ENCODE results near the gene GART.
"Not testable (repeated sequence)": the region's sequence is repeated elsewhere in the genome, so short reads cannot be mapped to it uniquely, and the experiment has no call there.

The GART gene

DNA sequence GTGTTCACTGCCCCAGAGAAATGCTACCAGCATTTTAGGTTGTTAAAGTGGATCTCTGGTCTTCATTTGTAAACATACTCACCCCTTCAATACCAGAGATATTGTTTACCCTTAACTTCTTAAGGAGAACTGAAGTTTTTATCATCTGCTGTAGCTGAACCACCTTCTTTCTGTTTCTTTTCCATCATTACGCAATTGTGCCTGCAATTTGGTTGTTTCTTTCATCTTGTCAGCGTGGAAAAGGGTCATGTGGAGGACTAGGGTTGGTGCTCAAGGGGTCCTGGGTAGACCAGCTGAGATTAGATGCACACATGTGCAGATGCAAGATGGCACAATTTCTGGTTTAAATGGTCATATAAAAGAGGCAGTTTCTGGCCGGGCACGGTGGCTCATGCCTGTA lies 23.0 kb downstream of the GART start:
- H3K4me3 Mint-ChIP-seq, result no peak overlapping the region
- ATAC-seq (replicated peaks), result no peak
- H3K4me1 Mint-ChIP-seq, result peaks cover 0 to 5% of the 10 kb centered on the region in 2 donors
- H3K9me3 Mint-ChIP-seq, result no peaks in the 10 kb centered on the region
- peak overlapping the region; percentile 47 for H3K27ac Mint-ChIP-seq
- peaks cover 40 to 42% of the 10 kb centered on the region in 2 donors for H3K36me3 Mint-ChIP-seq
- H3K27me3 Mint-ChIP-seq, result no peaks in the 10 kb centered on the region
- DNase-seq, result no peak

DNA sequence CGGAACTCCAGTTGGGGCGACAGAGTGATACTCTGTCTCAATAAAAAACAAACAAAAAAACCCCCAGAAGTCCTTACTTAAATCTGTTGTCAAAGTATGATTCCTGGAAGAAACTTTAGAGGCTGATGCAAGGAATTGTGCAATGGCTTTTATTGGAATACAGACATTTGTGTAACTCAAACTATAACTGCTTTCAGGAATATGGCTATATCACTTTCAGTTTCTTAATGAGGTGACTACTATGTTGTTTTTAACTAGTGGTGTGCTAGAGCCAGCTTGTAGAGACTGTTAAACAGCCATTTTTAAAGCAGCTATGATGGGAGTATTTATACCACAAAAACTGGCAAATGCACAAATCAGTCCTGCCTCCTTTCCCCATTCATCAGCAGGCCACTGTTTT lies 27.7 kb downstream of the GART start:
- H3K36me3 Mint-ChIP-seq, result peaks cover 47 to 52% of the 10 kb centered on the region in 2 donors
- H3K4me3 Mint-ChIP-seq, result no peak overlapping the region
- DNase-seq (no peak), ATAC-seq (replicated peaks) (no peak)
- H3K9me3 Mint-ChIP-seq, result no peaks in the 10 kb centered on the region
- peaks cover 0 to 5% of the 10 kb centered on the region in 2 donors for H3K4me1 Mint-ChIP-seq
- no peak overlapping the region for H3K27ac Mint-ChIP-seq
- H3K27me3 Mint-ChIP-seq, result no peaks in the 10 kb centered on the region

DNA sequence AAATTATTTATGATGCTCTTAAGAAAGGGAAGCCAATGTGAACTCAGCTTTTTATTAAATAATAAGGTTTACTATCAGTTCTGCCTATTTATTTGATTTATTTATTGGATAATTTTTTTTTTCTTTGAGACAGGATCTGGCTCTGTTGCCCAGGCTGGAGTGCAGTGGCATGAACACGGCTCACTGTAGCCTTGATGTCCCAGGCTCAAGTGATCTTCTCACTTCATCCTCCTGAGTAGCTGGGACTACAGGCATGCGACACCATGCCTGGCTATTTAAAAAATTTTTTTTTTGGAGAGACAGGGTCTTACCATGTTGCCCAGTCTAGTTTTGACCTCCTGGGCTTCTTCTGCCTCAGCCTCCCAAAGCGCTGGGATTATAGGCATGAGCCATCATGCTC lies 29.4 kb downstream of the GART start:
- Mint-ChIP-seq H3K9me3 (no peaks in the 10 kb centered on the region), H3K36me3 (peaks cover 47 to 56% of the 10 kb centered on the region in 2 donors)

DNA sequence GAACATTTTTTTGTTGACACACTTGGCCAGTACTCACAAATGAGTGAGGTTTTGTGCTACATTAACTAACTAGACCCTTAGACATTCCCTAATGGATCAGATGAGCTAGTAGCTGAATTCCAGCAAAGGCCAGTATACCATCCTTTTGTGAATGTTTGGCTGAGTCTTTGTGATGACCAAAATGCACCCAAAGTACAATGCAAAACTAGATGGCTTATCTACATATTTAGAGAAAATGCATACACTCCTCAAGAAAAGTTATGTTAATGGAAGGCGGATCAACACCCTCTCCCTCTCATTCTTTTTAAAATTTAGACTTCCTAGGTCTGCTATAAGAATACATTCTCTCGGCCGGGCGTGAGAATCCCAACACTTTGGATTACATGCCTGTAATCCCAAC lies 30.3 kb downstream of the GART start:
- DNase-seq (no peak), ATAC-seq (replicated peaks) (no peak)
- Mint-ChIP-seq H3K36me3 (peaks cover 46 to 56% of the 10 kb centered on the region in 2 donors), H3K9me3 (peaks cover 0 to 3% of the 10 kb centered on the region in 2 donors), H3K4me1 (peaks cover 0 to 5% of the 10 kb centered on the region in 2 donors), H3K4me3 (no peak overlapping the region), H3K27me3 (no peaks in the 10 kb centered on the region), H3K27ac (no peak overlapping the region)

More for the DNA sequence above, 29.4 kb downstream of the GART start:
- peaks cover 0 to 5% of the 10 kb centered on the region in 2 donors for H3K4me1 Mint-ChIP-seq
- DNase-seq, result no peak
- no peak overlapping the region for H3K27ac Mint-ChIP-seq
- H3K4me3 Mint-ChIP-seq, result no peak overlapping the region
- ATAC-seq (replicated peaks), result no peak
- H3K27me3 Mint-ChIP-seq, result no peaks in the 10 kb centered on the region

DNA sequence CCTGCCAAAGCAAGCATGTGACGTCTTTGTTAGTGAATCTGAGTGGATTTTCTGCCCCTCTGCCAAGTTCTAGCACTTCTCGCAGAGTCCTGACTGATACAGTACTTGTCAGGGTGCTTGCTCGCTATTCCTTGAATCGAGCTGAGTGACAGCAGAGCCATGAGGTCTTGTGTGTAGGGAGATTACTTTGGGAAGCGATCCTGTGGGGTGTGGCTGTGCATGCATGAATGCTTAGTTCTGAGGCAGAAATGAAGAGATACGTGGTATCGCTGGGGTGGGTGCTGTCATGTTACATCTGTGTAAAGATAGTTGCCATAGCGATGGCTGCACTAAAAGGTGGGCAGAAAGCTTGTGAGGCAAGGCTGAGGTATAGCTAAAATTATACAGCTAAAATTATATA lies 31.1 kb downstream of the GART start:
- peaks cover 0 to 3% of the 10 kb centered on the region in 2 donors for H3K9me3 Mint-ChIP-seq
- DNase-seq (no peak), ATAC-seq (replicated peaks) (no peak)
- H3K36me3 Mint-ChIP-seq, result peaks cover 45 to 55% of the 10 kb centered on the region in 2 donors
- H3K4me3 Mint-ChIP-seq, result no peak overlapping the region
- no peaks in the 10 kb centered on the region for H3K27me3 Mint-ChIP-seq
- H3K4me1 Mint-ChIP-seq, result peaks cover 0 to 2% of the 10 kb centered on the region in 2 donors
- H3K27ac Mint-ChIP-seq, result no peak overlapping the region

DNA sequence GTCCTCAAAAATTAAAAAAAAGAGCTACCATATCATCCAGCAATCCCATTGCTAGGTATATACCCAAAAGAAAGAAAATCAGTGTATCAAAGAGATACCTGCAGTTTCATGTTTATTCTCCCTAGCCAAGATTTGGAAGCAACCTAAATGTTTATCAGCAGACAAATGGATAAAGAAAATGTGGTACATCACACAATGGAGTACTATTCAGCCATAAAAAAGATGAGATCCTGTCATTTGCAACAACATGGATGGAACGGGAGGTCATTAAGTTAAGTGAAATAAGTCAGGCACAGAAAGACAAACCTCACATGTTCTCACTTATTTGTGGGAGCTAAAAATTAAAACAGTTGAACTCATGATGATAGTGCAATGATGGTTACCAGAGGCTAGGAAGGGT lies 34.9 kb downstream of the GART start:
- H3K27me3 Mint-ChIP-seq; DNase-seq; ATAC-seq (replicated peaks); H3K9me3 Mint-ChIP-seq; H3K27ac Mint-ChIP-seq; H3K4me1 Mint-ChIP-seq; H3K4me3 Mint-ChIP-seq: not testable (repeated sequence)
- H3K36me3 Mint-ChIP-seq, result peaks cover 40 to 62% of the 10 kb centered on the region in 2 donors

DNA sequence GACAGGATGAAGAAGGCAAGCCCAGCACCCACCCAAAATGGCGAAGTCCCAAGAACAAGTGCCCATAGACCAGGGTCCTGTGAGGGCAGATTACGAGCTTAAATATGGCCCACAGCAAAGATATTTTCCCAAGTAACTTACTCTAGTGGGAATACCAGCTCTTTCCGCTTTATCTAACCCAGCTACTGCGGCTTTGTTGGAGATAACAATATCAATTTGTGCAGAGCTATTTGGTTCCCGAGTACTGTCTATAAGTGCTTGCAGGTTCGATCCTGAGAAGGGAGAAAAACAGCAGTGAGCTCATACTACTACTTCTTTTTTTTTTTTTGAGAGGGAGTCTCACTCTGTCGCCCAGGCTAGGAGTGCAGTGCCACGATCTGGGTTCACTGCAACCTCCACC lies 36.1 kb downstream of the GART start:
- Mint-ChIP-seq H3K27ac (no peak overlapping the region), H3K4me3 (no peak overlapping the region), H3K27me3 (no peaks in the 10 kb centered on the region), H3K9me3 (peaks cover 0 to 3% of the 10 kb centered on the region in 2 donors), H3K4me1 (no peaks in the 10 kb centered on the region), H3K36me3 (peaks cover 34 to 55% of the 10 kb centered on the region in 2 donors)
- ATAC-seq (replicated peaks) (no peak), DNase-seq (no peak)

DNA sequence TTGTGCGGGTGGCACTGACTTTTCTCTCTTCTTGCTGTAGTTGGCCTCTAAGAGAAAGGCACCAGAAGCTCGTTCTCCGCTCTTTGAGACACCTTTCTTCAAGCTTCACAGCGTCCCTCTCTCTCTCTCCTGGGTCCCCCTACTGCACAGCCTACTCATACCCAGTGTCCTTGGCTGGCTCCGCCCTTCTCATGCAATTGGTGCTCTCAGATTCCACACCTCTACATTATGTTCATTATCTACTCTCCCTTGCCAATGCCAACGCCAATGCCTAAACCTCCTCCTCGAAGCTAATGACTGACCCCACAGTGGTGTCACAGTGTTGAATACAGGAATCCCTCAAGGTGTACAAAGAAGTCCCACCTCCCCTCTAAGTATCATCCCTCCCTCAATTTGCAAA lies 45.6 kb downstream of the GART start:
- H3K4me3 Mint-ChIP-seq, result no peak overlapping the region
- DNase-seq (no peak), ATAC-seq (replicated peaks) (no peak)
- peaks cover 5 to 8% of the 10 kb centered on the region in 2 donors for H3K4me1 Mint-ChIP-seq
- H3K27ac Mint-ChIP-seq, result peak overlapping the region; percentile 70
- H3K27me3 Mint-ChIP-seq, result peaks cover 0 to 6% of the 10 kb centered on the region in 2 donors
- no peaks in the 10 kb centered on the region for H3K9me3 Mint-ChIP-seq
- peaks cover 0 to 2% of the 10 kb centered on the region in 2 donors for H3K36me3 Mint-ChIP-seq

DNA sequence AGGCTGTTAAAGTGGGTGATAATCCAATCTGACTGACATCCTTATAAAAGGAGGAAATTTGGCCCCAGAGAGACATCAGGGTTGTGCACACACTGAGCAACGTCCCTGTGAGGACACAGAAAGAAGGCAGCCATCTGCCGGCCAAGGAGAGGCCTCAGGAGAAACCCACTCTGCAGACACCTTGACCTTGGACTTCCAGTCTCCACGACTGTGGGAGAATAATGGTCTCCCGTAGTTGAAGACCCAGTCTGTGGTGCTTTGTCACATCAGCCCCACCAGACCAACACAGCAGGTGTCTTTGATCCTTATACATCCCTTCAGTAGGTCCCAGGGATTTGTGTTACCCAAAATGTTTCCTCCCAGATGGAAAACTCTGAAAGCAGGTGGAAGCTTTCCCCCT lies 46.2 kb downstream of the GART start:
- peaks cover 0 to under 1% of the 10 kb centered on the region in 2 donors for H3K36me3 Mint-ChIP-seq
- peaks cover 0 to 6% of the 10 kb centered on the region in 2 donors for H3K27me3 Mint-ChIP-seq
- H3K27ac Mint-ChIP-seq, result no peak overlapping the region
- H3K4me1 Mint-ChIP-seq, result peaks cover 6 to 9% of the 10 kb centered on the region in 2 donors
- no peak overlapping the region for H3K4me3 Mint-ChIP-seq
- ATAC-seq (replicated peaks) (no peak), DNase-seq (no peak)
- H3K9me3 Mint-ChIP-seq, result no peaks in the 10 kb centered on the region

DNA sequence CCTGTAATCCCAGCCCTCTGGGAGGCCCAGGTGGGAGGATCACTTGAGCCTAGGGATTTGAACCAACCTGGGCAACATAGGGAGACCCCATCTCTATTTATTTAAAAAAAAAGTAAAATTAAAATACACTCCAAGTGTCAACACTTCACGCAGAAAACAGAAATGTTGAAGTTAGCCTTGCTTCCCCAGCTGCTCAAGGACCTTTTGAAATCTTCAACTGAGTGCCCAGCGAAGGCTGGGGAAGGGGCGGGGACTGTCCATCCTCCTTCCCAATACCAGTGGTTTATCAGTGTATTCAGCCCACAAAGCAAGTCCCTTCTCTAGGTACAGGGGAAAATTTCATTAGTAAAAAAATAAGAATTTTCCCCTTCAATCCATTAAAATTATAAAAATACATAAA lies 48.2 kb downstream of the GART start:
- H3K4me3 Mint-ChIP-seq, result no peak overlapping the region
- H3K27ac Mint-ChIP-seq, result no peak overlapping the region
- no peaks in the 10 kb centered on the region for H3K36me3 Mint-ChIP-seq
- H3K27me3 Mint-ChIP-seq, result peaks cover 0 to 6% of the 10 kb centered on the region in 2 donors
- ATAC-seq (replicated peaks) (no peak), DNase-seq (no peak)
- peaks cover 6 to 9% of the 10 kb centered on the region in 2 donors for H3K4me1 Mint-ChIP-seq
- no peaks in the 10 kb centered on the region for H3K9me3 Mint-ChIP-seq

DNA sequence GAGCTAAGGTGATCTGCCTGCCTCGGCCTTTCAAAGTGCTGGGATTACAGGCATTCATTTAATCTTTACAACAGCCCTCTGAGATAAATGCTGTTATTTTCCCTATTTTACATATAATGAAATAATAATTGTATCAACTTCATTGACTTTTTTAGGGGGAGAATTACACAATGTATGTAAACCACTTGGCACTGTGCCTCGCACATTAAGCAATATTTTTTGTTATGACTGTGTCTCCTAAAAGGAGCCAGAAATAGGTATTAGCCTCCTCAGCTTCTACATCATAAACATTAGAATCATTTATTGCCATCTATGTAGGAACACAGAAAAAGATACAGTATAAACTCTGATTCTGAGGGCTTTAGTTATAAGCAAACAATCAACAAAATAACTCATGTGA lies 49.3 kb downstream of the GART start:
- Mint-ChIP-seq H3K9me3 (no peaks in the 10 kb centered on the region), H3K27me3 (peaks cover 0 to 6% of the 10 kb centered on the region in 2 donors), H3K27ac (no peak overlapping the region), H3K4me3 (peak overlapping the region in 1 of 2 donors; percentile 46), H3K36me3 (no peaks in the 10 kb centered on the region), H3K4me1 (peaks cover 6 to 9% of the 10 kb centered on the region in 2 donors)
- DNase-seq (no peak), ATAC-seq (replicated peaks) (no peak)

DNA sequence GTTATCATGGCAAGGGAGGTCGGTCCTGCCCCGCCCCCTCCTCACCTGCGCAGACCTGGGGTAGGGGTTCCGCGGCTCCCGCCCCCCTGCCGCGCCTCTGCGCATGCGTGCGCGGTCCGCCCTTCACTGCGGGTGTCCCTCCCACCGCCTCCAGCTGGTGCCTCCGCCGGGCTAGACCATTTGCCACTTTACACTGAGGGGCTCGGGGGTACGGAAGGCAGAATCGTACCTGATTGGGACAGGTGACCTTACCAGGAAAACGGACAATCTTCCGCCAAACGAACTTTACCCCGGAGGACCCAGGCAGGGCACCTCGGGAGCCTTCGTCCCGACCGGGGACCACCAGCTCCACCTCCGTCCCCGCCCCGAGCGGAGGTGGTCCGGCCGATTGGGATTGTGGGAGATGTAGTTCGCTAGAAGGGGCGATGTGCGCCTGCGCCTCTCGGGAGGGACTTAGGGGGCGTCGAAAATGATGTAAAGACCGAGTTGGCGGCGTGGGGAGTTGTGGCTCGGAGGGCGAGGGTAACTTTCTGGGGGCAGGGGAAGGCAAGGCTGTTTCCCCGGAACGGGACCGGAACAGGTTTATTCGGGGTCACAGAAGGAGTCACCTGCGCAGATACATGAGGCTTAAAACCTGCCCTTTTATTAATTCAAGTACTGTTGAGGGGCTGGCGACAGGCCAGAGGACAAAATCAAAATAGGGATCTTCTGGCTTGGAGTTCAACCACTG lies 50.4 kb downstream of the GART start, which contains the start of gene DNAJC28:
Gene DNAJC28 (minus strand): TSS at position 344 of the 730 bp plus-strand sequence. CDS start 2,323 bp downstream, outside the sequence.
- H3K4me1 Mint-ChIP-seq, result peaks cover 6 to 9% of the 10 kb centered on the region in 2 donors
- H3K9me3 Mint-ChIP-seq, result no peaks in the 10 kb centered on the region
- H3K27ac Mint-ChIP-seq, result peak within 1 kb of the TSS; percentile 89

DNA sequence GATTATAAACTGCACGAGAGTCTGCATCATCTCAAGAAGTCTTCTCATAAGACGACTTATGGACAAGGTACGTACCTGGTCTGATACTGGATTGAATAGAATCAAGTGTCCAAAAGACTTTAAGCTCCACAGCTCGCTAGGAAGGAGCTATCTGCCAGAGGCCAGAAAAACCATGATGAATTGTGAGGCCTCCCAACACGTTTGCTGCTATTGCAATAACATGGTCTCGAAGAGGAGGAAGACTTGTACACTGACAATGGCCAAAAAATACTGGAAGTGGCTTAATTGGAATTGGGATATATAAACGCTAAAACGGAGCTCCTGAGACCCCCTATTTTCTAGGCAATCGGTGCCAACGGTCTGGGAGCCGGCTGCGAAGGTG lies 50.9 kb downstream of the GART start:
- DNase-seq, result no peak
- no peaks in the 10 kb centered on the region for H3K27me3 Mint-ChIP-seq
- H3K27ac Mint-ChIP-seq, result peak overlapping the region; percentile 89
- peaks cover 6 to 9% of the 10 kb centered on the region in 2 donors for H3K4me1 Mint-ChIP-seq
- peak overlapping the region; percentile 83 to 89 for H3K4me3 Mint-ChIP-seq
- H3K36me3 Mint-ChIP-seq, result no peaks in the 10 kb centered on the region
- peak; percentile 3 to 10 for ATAC-seq (replicated peaks)
- no peaks in the 10 kb centered on the region for H3K9me3 Mint-ChIP-seq

More for the DNA sequence above, 50.4 kb downstream of the GART start, which contains the start of gene DNAJC28:
- DNase-seq (peak; percentile 93), ATAC-seq (replicated peaks) (peak; percentile 97)
- Mint-ChIP-seq H3K27me3 (peaks cover 0 to 5% of the 10 kb centered on the region in 2 donors), H3K4me3 (peak within 1 kb of the TSS; percentile 83 to 89), H3K36me3 (no peaks in the 10 kb centered on the region)

DNA sequence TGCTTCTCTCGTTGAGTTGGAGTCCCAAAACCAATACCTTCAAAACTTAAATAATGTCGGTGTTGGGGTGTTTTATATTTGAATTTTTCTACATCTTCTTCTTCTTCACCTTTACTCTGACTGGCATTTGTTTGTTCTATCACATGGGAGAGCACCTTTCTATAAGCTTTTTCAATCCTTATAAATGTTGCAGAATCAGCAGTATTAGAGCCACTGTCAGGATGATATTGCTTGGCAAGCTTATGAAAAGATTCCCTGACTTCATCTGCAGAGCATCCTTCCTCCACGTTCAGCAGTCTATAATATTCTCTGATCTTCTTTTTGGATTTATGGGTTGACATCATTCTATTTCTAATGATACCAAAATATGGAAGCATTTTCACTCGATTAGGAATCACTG lies 53.0 kb downstream of the GART start:
- Mint-ChIP-seq H3K4me3 (no peak overlapping the region), H3K27ac (no peak overlapping the region), H3K4me1 (peaks cover 6 to 9% of the 10 kb centered on the region in 2 donors), H3K36me3 (no peaks in the 10 kb centered on the region), H3K9me3 (no peaks in the 10 kb centered on the region), H3K27me3 (no peaks in the 10 kb centered on the region)
- no peak for DNase-seq
- ATAC-seq (replicated peaks), result no peak

DNA sequence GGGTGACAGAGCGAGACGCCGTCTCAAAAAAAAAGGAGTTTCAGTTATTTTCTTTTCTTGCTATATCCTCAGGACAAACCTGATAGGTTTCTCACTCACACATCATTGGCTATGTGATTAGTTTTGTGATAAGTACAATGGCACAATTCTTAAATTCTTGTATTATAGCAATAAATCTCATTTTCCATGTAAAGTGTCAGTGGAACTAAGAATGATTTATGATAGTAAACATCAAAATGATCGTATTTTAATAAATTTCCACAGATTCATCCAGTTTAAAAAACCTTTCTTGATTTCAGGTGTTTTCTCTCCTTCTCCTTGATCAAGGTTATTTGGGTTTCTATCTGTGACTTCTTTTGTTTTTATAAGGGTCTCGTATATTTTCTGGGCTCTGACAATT lies 53.9 kb downstream of the GART start:
- DNase-seq (no peak), ATAC-seq (replicated peaks) (no peak)
- H3K27ac Mint-ChIP-seq, result no peak overlapping the region
- no peaks in the 10 kb centered on the region for H3K27me3 Mint-ChIP-seq
- no peaks in the 10 kb centered on the region for H3K9me3 Mint-ChIP-seq
- peaks cover 6 to 9% of the 10 kb centered on the region in 2 donors for H3K4me1 Mint-ChIP-seq
- H3K36me3 Mint-ChIP-seq, result no peaks in the 10 kb centered on the region
- H3K4me3 Mint-ChIP-seq, result no peak overlapping the region
